CD4-positive, alpha-beta T cell (primary cell): ENCODE results near the gene SLC25A42. TPM values are rescaled to one million over a fixed set of nuclear protein-coding genes. Genes with fewer than 3 reads are reported as not detected.
A peak's percentile ranks its signal among the peaks of the same experiment; 100 is the strongest.

Experiments
- ATAC-seq: fragments of 200-7000 bp; cut with Tn5 transposase; one replicate; pipeline ENCODE4 v1.10.0; 2022; ENCODE audit warnings: mild to moderate bottlenecking; ENCODE audit not compliant: poor library complexity
- CTCF ChIA-PET: fragments of 350-600 bp; sonication (Branson Sonifier 250); formaldehyde crosslinking; loops from one replicate; lab custom pipeline; 2021; ENCODE audit warnings: antibody characterized with exemption, inconsistent platforms; lab: Charles Lee
- POLR2A ChIA-PET: fragments of 350-600 bp; sonication (Branson Sonifier 250); formaldehyde crosslinking; loops from one replicate; lab custom pipeline; 2021; ENCODE audit warnings: antibody characterized with exemption, inconsistent platforms; lab: Charles Lee
- DNase-seq, 14 experiments: peaks; one replicate each; pipeline ENCODE4 v3.0.0-alpha.2; 2013 to 2020; ENCODE audit warnings: mixed read lengths in 2 of 14
- H3K27ac ChIP-seq, 2 donors: one replicate each; pipeline versions ENCODE4 v1.5.1 to v1.7.0; 2013; ENCODE audit warnings: low read length in 2 of 2, low read depth in 1 of 2, mild to moderate bottlenecking in 1 of 2
- H3K27me3 ChIP-seq, 2 experiments: 1 replicate in 1 of 2; 2 replicates in 1 of 2; pipeline versions ENCODE4 v1.6.1 to v1.7.0; 2013; ENCODE audit warnings: low read length in 2 of 2, control low read depth in 1 of 2, mild to moderate bottlenecking in 1 of 2, moderate library complexity in 1 of 2; ENCODE audit not compliant: insufficient read depth in 2 of 2, control insufficient read depth in 1 of 2
- H3K36me3 ChIP-seq: one replicate; pipeline ENCODE4 v1.6.1; 2013; ENCODE audit warnings: low read length, control low read depth; ENCODE audit not compliant: insufficient read depth
- H3K4me1 ChIP-seq: one replicate; pipeline ENCODE4 v1.6.1; 2013; ENCODE audit warnings: low read length, control low read depth; ENCODE audit not compliant: insufficient read depth
- H3K4me3 ChIP-seq: one replicate; pipeline ENCODE4 v1.5.1; 2013; ENCODE audit warnings: mild to moderate bottlenecking, low read length, moderate library complexity
- H3K9me3 ChIP-seq, 2 experiments: 1 replicate in 1 of 2; 2 replicates in 1 of 2; pipeline versions ENCODE4 v1.6.1 to v1.7.0; 2013; ENCODE audit warnings: low read length in 2 of 2, mild to moderate bottlenecking in 2 of 2, control low read depth in 1 of 2, moderate library complexity in 1 of 2; ENCODE audit not compliant: control insufficient read depth in 1 of 2, insufficient read depth in 1 of 2
- H3K27ac Mint-ChIP-seq: one replicate; pipeline ENCODE4 v1.8.0; 2020; ENCODE audit warnings: mixed read lengths
- H3K27me3 Mint-ChIP-seq: one replicate; pipeline ENCODE4 v1.8.0; 2021; ENCODE audit warnings: mixed read lengths
- H3K36me3 Mint-ChIP-seq: one replicate; pipeline ENCODE4 v1.8.0; 2021; ENCODE audit warnings: low read depth, mixed read lengths
- H3K4me1 Mint-ChIP-seq: one replicate; pipeline ENCODE4 v1.8.0; 2021; ENCODE audit warnings: low read depth, mixed read lengths
- H3K4me3 Mint-ChIP-seq: one replicate; pipeline ENCODE4 v1.8.0; 2020; ENCODE audit warnings: mild to moderate bottlenecking, mixed read lengths
- H3K9me3 Mint-ChIP-seq: one replicate; pipeline ENCODE4 v1.8.0; 2020; ENCODE audit warnings: mixed read lengths
- intact Hi-C, 2 experiments: fragments of 100-400 bp; cut with DNase I in 1 of 2; cut with micrococcal nuclease in 1 of 2; formaldehyde crosslinking; loops; one replicate each; pipeline versions ENCODE4 v1.15.1 to v1.9.0; 2023 to 2025; cut with DNase I, micrococcal nuclease
- total RNA-seq, 174 experiments: library from RNA in 2 of 174; stranded (reverse) in 2 of 174; gene quantifications; one replicate each; pipeline ENCODE4 v1.2.3 and lab custom pipeline; 2021 to 2026
- TF ChIP-seq, protein P1 (sequence below): fragments of 200-600 bp; IDR thresholded peaks from one replicate; pipeline ENCODE4 v1.8.0; 2022; ENCODE audit warnings: antibody characterized with exemption, mild to moderate bottlenecking

The SLC25A42 gene
- total RNA-seq, 2 experiments from 2014 or later, result 15.1 to 15.4 TPM

GRCh38 chr19:19115954-19116353 lies 52.2 kb downstream of the SLC25A42 start:
- no peaks in the 10 kb centered on the region for H3K4me1 Mint-ChIP-seq
- peaks cover 11% of the 10 kb centered on the region for H3K36me3 Mint-ChIP-seq
- H3K9me3 ChIP-seq, result no peaks in the 10 kb centered on the region
- H3K27ac Mint-ChIP-seq, result no peak overlapping the region
- H3K4me3 Mint-ChIP-seq, result no peak overlapping the region
- H3K4me1 ChIP-seq, result peaks cover 3% of the 10 kb centered on the region
- TF ChIP-seq, protein P1, sequence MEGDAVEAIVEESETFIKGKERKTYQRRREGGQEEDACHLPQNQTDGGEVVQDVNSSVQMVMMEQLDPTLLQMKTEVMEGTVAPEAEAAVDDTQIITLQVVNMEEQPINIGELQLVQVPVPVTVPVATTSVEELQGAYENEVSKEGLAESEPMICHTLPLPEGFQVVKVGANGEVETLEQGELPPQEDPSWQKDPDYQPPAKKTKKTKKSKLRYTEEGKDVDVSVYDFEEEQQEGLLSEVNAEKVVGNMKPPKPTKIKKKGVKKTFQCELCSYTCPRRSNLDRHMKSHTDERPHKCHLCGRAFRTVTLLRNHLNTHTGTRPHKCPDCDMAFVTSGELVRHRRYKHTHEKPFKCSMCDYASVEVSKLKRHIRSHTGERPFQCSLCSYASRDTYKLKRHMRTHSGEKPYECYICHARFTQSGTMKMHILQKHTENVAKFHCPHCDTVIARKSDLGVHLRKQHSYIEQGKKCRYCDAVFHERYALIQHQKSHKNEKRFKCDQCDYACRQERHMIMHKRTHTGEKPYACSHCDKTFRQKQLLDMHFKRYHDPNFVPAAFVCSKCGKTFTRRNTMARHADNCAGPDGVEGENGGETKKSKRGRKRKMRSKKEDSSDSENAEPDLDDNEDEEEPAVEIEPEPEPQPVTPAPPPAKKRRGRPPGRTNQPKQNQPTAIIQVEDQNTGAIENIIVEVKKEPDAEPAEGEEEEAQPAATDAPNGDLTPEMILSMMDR, result peak; percentile 42
- no peaks in the 10 kb centered on the region for H3K27me3 ChIP-seq
- DNase-seq, result peak in 13 of 14 experiments; percentile 21 to 67 (median 34)
- H3K4me3 ChIP-seq, result no peak overlapping the region
- H3K9me3 Mint-ChIP-seq, result no peaks in the 10 kb centered on the region
- ChIA-PET CTCF (interaction anchor here (1.2 kb wide), 1 partner anchor 52 kb away, joined by 3 read pairs; the partner anchor contains the start of gene SLC25A42), POLR2A (interaction anchor here (1.1 kb wide), 1 partner anchor 53 kb away, joined by 3 read pairs; no protein-coding TSS in a partner anchor)
- H3K27ac ChIP-seq, result no peak overlapping the region
- no peaks in the 10 kb centered on the region for H3K27me3 Mint-ChIP-seq
- peak; percentile 52 for ATAC-seq
- H3K36me3 ChIP-seq, result peaks cover 14% of the 10 kb centered on the region
- intact Hi-C loops, result loop anchor here (2.0 kb wide), 2 partner anchors 61 to 63 kb away; no protein-coding TSS in a partner anchor

GRCh38 chr19:19119325-19120237 lies 55.8 kb downstream of the SLC25A42 start:
- no peak for ATAC-seq
- Histone ChIP-seq H3K36me3 (peaks cover 20% of the 10 kb centered on the region), H3K9me3 (peaks cover 0 to 5% of the 10 kb centered on the region in 2 experiments), H3K27ac (no peak overlapping the region), H3K27me3 (no peaks in the 10 kb centered on the region), H3K4me3 (no peak overlapping the region), H3K4me1 (no peaks in the 10 kb centered on the region)
- peaks cover 38% of the 10 kb centered on the region for H3K36me3 Mint-ChIP-seq
- no peak for DNase-seq
- H3K27ac Mint-ChIP-seq, result no peak overlapping the region
- H3K9me3 Mint-ChIP-seq, result peaks cover 2% of the 10 kb centered on the region
- H3K4me1 Mint-ChIP-seq, result no peaks in the 10 kb centered on the region
- H3K4me3 Mint-ChIP-seq, result no peak overlapping the region
- H3K27me3 Mint-ChIP-seq, result no peaks in the 10 kb centered on the region
- CTCF ChIA-PET, result no interaction called here
- TF ChIP-seq, protein P1, result no peak
- POLR2A ChIA-PET, result no interaction called here
- intact Hi-C loops, result no loop called here

DNA sequence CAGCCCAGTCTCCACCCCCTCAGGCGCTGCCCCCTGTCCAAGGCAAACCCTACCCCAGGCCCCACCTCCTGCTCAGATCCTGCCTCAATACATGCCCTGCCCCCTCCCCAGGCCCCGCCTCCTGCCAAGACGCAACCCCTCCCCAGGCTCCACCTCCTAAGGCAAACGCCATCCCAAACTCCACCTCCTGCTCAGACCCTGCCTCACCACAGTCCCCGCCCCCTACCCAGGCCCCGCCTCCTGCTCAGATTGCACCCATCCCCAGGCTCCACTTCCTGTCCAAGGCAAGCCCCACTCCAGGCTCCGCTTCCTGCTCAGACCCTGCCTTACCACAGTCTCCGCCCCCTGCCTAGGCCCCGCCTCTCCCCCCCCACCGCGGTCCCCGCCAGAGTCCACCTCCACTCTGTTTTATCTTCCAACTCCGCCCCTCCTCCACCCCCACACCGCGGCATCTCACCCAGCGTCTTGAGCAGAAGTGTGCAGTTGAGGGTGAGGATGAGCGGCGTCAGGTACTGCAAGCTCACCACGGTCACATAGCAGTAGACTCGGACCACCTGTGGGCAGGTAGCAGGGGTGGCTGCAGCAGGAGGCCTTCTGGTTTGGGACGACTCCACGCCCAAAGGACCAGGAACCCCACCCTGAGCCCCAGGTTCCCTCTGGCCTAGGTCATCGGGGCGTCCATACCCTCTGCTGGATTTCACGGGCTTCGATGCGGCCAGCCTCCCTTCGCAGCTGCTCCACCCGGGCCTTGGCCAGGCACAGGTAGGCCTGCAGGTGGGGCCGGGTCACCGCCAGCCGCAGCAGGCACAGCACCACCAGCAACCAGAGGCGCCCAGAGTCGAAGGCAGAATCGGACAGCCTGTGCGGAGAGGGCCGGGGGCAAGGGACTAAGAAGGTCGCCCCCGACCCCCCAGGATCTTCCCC lies 56.8 kb downstream of the SLC25A42 start:
- ChIA-PET POLR2A (no interaction called here), CTCF (no interaction called here)
- intact Hi-C loops, result no loop called here
- ATAC-seq, result peak; percentile 11
- peaks cover 20% of the 10 kb centered on the region for H3K36me3 ChIP-seq
- H3K9me3 ChIP-seq, result peaks cover 0 to 5% of the 10 kb centered on the region in 2 experiments
- no peaks in the 10 kb centered on the region for H3K27me3 ChIP-seq
- H3K36me3 Mint-ChIP-seq, result peaks cover 38% of the 10 kb centered on the region
- H3K27me3 Mint-ChIP-seq, result no peaks in the 10 kb centered on the region
- peak in 2 of 14 experiments; percentile 18 to 40 for DNase-seq
- H3K27ac Mint-ChIP-seq, result no peak overlapping the region
- H3K4me1 ChIP-seq, result no peaks in the 10 kb centered on the region
- TF ChIP-seq, protein P1, result no peak
- no peak overlapping the region for H3K4me3 Mint-ChIP-seq
- no peak overlapping the region for H3K4me3 ChIP-seq
- peaks cover 2% of the 10 kb centered on the region for H3K9me3 Mint-ChIP-seq
- H3K27ac ChIP-seq, result no peak overlapping the region
- H3K4me1 Mint-ChIP-seq, result no peaks in the 10 kb centered on the region
